GM18507 (cell line): ENCODE results near the gene CDH4.

Experiments
- DNase-seq: peaks from one replicate; pipeline ENCODE4 v3.0.0; 2011; ENCODE audit warnings: low read depth; ENCODE audit not compliant: insufficient read length; ENCODE audit errors: extremely low spot score
- FAIRE-seq: peaks from 2 replicates; lab custom pipeline; 2011; peaks lifted over from hg19 to GRCh38; lab: Jason Lieb, UNC

Gene CDH4

DNA sequence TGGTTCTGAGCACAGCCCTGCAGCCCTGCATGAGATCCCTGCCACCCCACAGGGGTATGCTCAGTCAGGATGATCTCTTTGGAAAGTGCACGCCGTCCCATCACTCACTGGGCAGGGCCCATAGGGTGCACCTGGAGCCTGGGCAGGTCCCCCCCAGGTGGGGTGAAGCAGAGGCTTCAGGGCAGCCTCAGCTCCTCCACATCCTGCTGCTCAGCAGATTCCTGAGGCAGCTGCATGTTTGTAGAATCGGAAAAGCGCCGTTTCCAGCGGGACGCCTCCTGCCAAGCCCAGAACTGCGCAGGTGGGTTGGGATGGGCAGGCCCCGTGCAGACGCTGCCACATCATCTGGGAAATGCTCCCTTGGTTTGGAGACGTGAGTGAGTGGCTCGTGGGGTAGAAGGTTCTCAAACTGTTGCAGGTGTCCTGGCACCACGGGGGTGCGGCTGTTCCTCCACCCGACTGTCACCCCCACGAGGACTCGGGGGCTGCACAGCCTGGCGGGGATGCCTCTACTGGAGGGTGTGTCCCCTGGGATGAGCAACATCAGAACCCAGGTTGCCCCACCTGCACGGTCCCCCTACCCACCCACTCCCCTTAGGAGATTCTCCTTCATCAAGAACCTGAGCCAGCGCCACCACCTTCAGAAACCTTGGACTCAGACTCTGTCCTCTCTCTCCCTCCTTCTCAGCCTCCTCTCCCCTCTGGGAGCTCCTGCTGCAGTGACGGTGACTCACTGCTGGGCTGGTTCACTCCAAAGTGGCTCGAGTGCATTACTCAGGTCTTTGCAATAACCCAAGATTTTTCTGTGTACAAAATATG lies 479.5 kb downstream of the CDH4 start:
- FAIRE-seq (no peak), DNase-seq (no peak)

DNA sequence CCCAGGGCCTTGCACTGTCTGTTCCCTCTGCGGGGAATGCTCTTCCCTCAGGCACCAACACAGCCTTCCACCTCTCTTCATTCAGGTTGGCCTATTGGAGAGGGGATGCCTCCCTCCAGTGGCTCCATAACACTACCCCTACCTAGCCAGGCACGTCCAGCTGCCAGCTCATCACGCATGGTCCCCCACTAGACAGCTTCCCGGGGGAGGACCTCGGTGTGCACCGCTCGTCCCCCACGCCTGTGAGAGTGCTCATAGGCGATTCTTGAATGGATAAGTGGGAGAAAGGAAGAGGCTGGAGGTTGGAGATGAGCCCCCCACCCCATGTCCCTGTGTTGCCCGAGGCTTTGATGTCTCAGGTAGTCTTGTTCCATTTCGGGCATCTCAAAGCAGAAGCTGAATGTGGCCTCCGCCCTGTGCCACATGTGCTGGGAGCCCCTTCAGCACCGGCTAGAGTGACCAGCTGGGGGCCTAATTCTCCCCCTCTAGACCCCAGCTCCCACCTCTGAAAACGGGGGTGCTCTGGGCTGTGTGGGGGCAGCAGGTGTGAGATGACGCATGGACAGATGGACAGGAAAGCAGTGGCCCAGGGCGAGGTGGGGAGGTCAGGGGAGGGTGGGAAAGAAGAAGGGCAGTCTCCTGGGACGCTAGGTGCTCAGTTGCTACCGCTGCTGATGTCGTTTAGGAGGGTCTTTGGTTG lies 480.6 kb downstream of the CDH4 start:
- FAIRE-seq (no peak), DNase-seq (no peak)

DNA sequence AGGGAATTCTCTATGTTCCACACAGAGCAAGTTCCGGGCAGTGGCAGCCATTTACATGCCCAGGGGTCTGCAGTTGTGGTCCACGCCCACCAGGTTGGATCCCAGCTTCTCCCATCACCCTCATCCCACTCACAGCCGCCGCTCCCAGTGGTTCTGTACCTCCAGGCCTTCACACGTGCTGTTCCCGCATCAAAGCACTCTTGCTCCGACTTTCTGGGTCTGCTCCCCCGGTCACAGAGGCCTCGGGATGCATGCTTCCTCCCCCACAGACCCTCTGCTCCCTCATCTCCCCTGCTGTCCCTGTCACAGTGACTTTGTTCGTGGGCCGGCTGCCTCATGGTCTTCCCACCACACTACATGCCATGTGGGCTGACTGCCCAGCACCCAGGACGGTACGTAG lies 481.2 kb downstream of the CDH4 start:
- DNase-seq (no peak), FAIRE-seq (no peak)

DNA sequence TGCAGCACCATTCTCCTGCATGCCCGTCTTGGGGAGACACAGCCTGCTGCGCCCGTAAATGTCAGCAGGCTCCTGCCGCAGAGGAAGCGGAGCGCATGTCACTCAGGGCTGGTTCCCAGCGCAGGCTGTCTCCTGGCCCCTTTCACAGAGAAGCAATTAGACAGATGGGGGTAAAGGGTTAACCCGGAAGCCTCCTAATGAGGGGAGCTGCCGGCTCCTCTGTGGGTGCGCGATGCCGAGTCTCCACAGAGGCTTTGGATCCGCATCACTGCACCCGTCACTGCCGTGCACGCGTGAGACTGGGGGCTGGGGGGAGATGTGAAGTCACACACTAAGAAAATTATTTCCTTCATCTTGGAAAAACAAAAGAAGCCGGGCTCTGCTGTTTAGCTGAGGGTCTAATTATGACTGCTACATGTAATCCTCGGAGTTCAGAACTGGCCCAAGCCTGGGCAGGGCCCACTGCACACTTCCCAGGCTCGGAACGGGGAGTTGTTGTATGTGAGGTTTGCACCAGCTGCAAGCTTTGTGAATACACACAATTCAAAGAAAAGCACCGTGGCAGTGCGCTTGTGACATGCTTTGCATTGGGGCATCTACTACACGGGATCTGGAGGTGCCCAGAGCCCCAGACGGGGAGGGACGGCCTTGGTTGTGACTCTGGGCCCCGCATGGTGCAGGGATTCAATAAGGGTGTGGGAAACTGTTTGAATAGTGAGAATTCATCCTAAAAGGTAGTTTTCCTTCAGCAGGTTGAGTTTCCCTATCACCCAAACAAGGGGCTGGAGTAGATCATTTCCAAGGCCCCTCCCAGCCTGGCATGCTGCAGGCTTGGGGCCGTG lies 482.1 kb downstream of the CDH4 start:
- DNase-seq (no peak), FAIRE-seq (no peak)

DNA sequence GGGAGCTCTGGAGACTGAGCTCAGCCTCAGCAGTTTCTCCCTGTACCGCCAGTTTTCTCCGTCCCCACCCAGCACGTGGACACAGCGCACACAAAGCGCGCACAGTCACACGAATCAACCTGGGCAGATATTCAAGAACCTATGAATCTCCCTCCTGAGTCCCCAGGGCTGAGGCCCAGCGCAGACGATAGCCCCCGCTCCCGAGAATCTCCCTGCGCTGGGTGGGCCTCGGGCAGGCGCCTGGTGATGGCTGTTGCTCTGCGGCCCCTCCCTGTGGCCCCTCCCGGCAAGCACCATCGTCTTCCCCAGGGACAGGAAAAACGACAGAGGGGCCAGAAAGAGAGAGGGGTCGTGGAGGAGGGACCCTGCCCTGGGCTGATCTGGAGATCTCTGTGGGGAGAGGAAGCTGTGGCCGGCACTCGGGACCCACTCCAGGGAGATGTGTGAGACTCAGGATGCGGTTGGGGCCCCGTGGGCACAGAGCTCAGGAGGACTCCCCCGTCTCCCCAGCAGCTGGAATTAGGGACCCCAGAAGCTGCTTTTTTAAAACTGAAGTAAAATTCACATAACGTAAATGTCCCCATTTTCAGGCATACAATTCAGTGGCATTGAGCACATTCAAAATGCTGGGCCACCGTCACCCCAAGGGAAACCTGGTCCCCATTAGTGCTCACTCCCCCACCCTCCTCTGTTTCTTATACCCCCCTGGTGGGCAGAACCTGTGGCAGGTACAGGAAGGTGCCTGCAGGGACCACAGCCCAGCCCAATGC lies 482.9 kb downstream of the CDH4 start:
- FAIRE-seq (no peak), DNase-seq (no peak)

DNA sequence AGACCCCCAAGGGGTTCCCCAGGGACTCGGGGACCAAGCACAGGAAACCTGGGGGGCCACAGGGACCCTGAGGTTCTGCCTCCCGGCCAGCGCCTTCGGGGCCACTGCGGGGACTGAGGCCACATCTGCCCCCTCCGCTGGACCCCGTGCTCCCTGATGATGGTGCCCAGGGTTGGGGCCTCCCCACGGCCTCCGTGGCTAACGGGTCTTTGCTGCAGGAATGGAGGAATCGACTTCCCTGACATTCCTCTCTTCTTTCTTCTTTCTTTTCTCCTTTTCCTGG lies 483.4 kb downstream of the CDH4 start:
- no peak for FAIRE-seq

DNA sequence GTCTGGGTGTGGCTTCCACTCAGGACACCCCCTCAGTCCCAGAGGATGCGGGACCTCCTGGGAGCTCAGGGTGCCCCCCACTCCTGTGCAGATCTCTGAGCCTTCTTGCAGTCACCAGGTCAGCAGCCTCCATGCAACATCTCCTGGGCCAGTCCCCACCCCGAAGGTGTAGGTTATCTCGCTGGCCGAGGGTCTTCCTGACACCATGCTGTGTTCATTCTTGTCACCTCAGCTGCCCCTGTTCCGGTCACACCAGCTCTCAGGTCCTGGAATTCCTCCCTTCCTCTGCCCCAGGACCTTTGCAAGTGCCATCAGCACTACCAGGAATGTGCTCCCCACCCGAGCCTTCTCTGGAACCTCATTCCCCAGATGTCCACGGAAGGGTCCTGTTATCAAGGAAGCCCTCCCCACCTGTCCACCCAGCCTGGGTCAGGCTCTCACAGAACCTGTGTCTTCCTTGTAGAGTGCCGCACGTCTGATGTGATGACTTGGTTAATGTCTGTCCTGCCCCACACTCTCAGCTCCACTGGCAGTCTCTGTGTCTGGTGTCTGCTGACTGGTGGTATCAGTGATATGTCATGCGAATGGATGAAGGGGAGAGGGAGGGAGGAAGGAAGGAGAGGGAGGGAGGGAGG lies 484.1 kb downstream of the CDH4 start:
- FAIRE-seq = no peak
- DNase-seq = no peak

More for the DNA sequence above, 483.4 kb downstream of the CDH4 start:
- DNase-seq = no peak

DNA sequence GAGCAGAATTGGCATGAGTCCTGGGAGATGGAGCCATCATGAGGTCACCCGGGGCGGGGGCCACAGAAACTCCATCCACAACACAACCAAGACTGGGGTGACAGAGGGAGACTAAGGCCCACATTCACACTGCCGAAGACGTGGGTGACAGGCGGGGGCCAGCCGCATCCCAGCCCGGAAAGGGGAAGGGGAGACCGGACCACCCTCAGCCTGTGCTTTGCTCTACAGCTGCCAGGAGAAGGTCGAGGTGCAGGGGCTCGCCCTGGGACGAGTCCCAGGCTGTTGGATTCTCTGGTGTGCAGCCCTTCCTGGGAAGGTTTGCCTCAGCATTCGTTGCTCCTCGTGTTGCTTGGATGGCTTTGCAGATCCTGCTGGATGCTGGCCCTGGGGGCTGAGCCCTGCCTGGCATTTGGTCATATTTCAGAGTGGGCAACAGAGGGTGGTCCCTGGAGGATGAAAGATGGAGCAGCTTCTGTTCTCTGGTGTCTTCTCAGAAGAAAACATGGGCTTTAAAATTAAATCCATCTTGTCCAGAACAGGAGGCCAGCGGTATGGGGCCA lies 484.8 kb downstream of the CDH4 start:
- DNase-seq (no peak), FAIRE-seq (no peak)

DNA sequence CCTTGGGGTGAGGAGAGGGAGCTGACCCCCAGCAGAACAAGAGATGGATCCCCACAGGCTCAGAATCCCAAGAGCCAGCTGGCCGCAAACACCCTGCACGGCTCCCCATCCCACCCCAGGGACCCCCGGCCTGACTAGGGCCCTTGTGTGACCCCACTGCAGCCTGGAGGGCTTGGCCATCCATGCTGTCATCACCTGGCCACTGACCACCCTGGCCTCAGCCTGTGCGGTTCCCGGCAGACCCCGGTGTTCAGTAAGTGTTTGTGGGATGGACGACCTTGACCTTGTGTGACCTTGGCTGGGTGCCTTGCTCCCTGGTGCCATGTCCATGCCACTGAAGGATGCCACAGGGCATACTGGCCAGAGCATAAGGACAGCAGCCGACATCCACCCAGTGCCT lies 485.3 kb downstream of the CDH4 start:
- no peak for DNase-seq
- no peak for FAIRE-seq

DNA sequence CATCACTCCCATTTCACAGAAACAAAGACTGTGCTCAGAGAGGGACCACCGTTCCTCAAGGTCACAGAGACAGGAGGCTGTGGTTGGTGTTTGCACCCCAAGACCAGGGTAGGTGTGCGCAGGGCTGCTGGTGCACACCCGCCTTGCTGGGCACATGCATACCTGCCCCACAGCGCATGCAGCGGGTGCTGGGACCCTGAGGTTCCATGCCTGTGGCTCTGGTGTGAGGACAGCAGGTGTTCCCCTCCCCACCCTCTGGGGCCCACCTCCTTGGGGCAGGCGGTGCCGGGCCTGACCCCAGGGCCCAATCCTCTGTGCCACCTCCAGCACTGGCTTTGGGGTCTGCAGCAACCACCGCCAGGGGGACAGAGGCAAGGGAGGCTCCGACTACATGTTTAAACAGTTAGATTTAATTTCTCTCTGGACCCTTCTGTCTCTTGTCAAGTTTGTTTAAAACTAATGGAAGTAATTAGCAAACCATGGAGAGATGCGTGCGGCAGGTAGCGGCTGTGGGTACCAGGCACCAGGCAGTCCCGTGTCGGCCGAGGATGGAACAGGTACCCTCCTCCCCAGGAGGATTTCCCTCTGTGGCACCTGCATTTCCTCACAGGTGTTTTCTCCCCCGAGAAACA lies 485.9 kb downstream of the CDH4 start:
- FAIRE-seq (no peak), DNase-seq (no peak)

DNA sequence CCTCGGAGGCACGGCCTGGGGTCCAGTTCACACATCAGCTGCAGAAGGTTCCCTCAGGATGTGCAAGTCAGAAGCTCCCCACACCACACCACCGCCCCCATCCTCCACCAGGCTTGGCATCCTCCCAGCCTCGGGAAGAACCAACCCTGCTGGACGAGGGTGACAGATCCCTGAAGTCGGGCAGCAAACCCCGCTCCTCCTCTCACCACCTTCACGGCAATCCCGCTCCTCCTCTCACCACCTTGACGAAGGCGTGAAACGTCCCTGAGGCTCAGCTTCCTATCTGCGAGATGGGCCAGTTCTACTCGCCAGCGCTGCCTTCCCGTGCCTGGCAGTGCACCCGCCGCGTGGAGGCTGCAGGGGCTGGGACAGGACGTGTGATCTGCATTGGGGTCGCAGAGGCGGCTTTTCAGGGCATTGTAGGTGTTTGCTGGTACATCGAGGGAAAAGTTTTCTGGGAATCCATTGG lies 486.6 kb downstream of the CDH4 start:
- no peak for FAIRE-seq
- no peak for DNase-seq

DNA sequence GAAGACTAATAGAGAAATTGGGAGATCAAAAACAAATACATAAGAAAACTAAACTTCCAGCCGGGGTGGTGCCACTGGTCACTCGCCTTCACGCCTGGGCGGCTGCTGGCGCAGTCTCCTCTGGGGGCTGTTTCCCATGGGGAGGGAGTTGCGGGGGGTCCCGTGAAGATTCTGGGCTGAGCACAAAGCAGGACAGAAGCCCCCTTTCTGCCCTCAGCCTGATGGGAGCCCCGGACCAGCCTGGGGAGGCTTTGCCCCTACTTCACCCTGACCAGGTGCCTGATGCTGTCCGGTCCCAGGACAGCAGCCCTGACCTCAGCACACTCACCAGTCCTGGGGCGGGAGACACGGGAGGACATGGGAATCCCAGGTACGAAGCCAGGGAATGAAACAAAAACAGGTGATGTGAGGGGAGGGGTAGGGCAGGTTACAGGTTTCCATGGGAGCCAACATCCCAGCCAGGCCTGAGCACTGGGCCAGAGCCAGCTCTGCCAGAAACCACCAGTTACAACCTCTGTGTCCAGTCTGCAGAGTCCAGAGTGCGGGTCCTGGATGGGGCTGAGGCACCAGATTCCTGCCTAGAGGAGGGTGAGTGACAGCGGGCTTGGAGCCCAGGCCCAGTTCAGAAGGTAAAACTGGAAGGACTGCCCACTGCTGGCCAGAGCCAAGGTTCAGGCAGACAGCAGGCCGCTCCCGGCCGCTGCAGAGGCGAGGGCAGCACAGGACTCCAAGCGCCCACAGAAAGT lies 487.2 kb downstream of the CDH4 start:
- FAIRE-seq (no peak), DNase-seq (no peak)

DNA sequence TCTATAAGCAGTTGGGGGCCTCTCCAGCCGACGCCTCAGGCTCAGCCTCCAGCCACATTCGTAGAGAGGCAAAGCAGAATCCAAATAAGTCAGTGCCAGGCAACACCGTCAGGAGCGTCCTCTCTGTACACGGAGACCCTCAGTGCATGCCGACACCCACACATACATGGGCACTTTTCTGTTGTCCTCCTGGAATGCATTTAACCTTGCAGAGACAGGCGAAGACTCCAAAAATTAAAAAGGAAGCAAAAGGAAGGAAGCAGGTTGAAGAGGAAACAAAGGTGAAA lies 487.7 kb downstream of the CDH4 start:
- DNase-seq (no peak), FAIRE-seq (no peak)

DNA sequence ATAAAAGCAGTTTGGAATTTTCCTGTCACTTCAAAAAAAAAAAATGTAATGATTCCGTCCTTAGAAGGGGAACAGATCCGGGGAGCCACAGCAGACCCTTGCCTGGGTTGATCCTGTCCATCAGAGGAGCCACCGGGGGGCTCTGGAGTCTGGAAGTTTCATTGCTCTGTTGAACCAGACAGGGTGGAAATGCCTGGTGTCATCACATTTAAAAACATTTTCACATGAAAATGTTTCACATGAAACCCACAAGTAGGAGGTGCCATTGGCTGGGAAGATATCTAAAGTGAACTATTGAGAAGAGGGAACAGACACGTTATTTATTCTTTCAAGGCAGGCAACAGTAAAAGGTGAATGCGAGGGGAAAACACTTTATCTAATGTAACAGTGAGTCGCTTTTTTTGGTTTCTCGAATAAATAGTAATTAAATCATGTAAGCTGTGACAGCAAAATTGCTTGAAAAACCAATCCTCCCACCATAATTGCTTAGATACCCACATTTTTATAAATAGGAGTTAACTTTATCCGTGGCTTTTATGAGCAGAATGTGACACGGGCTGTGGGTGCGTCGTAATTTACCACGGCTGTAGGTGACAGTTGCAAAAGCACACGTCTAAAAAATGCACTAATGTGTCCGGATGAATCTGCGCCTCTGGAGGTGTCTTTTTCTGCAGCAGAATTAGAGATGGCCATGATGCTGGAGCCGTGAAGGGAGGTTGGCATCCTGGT lies 490.2 kb downstream of the CDH4 start:
- DNase-seq (no peak), FAIRE-seq (no peak)

DNA sequence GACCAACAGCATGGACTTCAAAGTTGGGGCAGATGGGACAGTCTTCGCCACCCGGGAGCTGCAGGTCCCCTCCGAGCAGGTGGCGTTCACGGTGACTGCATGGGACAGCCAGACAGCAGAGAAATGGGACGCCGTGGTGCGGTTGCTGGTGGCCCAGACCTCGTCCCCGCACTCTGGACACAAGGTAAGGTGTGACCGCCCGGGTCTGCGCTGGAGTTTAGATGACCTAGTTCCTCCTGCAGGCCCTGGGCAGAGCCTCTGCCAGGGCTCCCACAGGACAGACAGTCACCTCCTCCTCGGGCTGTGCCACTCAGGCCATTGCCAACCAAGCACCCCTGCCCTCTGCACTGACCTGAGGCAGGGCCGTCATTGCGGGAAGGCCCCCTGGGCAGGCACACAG lies 491.5 kb downstream of the CDH4 start:
- DNase-seq = no peak
- FAIRE-seq = no peak

DNA sequence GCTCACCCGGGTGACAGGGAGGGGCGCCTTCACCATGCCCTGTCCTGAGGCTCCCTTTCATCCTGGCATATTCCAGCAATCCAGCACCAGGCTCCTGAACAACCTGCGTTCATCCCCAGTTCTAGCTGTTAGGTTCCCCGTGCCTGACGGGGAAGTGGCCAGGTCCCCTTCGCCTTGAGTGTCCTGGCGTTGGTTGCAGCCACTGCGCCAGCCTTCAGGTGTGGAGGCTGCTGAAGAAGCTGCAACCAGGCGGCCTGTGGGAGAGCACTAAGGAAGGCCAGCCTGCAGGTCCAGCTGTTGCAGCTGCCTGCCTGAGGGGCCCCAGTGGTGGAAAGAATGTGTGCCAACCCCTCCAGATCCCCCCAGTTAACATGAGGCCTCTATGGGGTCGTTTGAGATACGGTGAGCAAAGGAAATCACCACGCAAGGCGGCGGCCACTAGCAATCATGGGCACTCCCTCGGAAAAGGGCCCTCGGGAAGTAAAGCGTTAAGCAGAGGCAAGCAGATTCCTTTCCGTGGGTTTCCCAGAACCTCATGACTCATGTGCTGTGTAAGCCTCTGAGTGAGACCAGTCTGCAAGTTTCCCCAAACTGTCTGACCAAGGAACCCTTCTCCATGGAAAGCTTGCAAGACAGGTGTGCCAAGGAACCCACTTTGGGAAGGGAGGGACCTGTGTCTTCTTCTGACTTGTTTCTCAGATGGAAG lies 492.8 kb downstream of the CDH4 start:
- FAIRE-seq (no peak), DNase-seq (no peak)
